Liver (tissue), 4 donors: ENCODE measurements around the gene ALDH1B1. TPM values are rescaled to one million over a fixed set of nuclear protein-coding genes. Genes with fewer than 3 reads are reported as not detected.

Experiments
- polyA plus RNA-seq, 2 donors: library from polyadenylated mRNA; stranded (reverse) in 1 of 2; unstranded in 1 of 2; fragments of 200-250 nt in 1 of 2; fragments of >200 nt in 1 of 2; fragmentation: Nextera tagmentation in 1 of 2; extraction: Ambion mirVana in 1 of 2; gene quantifications; one replicate each; pipeline versions ENCODE4 v1.2.1 to v1.2.3, GENCODE V29; 2013 to 2015
- total RNA-seq, 2 donors: library from RNA; depleted of rRNA; stranded (reverse); fragments of >200 nt; gene quantifications; one replicate each; pipeline ENCODE4 v1.2.3, GENCODE V29; 2014
- donor health status: healthy.
- donor health status: healthy.
- donor health status: healthy.

ALDH1B1 gene
- total and polyA plus RNA-seq, 4 donors: 18.9 to 73.9 (median 52.6) TPM

Other genes with a start within 250 kb of the ALDH1B1 start
- under 1 TPM in 1 of 2 donors, not detected in 1; 0.08 TPM for gene IGFBPL1, start 31.8 kb downstream of the ALDH1B1 start, total RNA-seq
- gene IGFBPL1, start 31.8 kb downstream of the ALDH1B1 start, polyA plus RNA-seq: not detected
- under 1 TPM; 0.23 to 0.25 TPM for gene ANKRD18A, start 227.9 kb downstream of the ALDH1B1 start, total RNA-seq
- under 1 TPM in 1 of 2 donors, not detected in 1; 0.05 TPM for gene ANKRD18A, start 227.9 kb downstream of the ALDH1B1 start, polyA plus RNA-seq